ENCODE data around the gene TDRD3. TPM values are rescaled to one million over a fixed set of nuclear protein-coding genes. Genes with fewer than 3 reads are reported as not detected.

TDRD3 gene
- total RNA-seq, 1 donor from 2014 or later, result 22.5 TPM

DNA sequence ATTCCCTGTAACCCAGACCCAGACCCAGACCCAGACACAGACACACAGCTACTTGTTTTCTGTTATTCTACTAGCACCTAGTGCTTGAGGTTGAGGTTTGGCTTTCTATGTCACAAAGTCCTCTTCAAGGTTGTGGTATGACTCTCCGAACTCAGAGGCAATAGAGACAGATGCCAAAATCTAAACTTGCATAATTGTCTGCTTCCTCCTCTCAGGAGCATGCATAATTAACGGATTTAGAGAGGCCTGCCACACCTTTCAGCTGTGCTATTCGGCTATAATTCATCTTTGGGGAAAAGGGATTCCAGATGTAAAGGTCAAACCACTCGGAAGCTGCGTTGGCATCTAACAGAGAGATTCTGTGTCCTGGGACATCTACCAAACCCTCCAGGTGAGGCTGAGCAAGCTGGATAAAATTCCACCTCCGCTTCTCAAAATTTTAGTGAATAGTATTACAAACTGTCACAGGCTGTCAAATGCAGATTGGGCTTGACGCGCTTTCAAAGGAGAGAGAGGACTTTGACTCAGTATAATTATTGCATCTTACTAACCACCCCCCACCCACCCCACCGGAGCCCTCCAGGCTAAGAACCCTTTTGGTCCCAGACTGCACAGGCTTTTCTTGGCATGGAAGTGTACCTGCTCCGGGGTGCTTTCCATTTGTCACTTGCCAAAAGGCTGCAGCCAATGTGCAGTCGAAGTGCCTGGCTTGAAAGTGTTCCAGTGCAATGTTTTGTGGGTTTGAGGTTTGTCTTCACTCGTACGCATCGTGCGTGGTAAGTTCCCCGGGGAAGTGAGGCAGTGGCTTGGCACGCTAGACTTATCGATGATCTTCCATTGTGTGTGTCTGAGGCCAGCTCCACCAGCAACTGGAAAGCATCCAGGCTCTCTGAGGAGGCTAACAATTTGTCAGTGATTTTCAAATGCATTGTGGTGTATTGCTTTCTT lies 194.1 kb downstream of the TDRD3 start:
- no peak for DNase-seq
- no peaks in the 10 kb centered on the region for H3K9me3 Mint-ChIP-seq
- H3K4me1 Mint-ChIP-seq, result no peaks in the 10 kb centered on the region
- intact Hi-C loops (cut with micrococcal nuclease), result no loop called here
- no peak for ATAC-seq (ENCODE audit: low read depth)
- no peaks in the 10 kb centered on the region for H3K36me3 Mint-ChIP-seq (ENCODE audit: low read depth)
- no peak overlapping the region for H3K27ac Mint-ChIP-seq
- H3K4me3 Mint-ChIP-seq, result no peak overlapping the region
- ChIA-PET POLR2A (no interaction called here), CTCF (no interaction called here)
- H3K27me3 Mint-ChIP-seq, result no peaks in the 10 kb centered on the region
- no peak for TF ChIP-seq CTCF (IDR thresholded peaks at IDR 0.05)

GRCh38 chr13:60603049-60603448 lies 206.0 kb downstream of the TDRD3 start:
- H3K27ac Mint-ChIP-seq, result no peak overlapping the region
- no peak overlapping the region for H3K4me3 Mint-ChIP-seq
- no peaks in the 10 kb centered on the region for H3K36me3 Mint-ChIP-seq (ENCODE audit: low read depth)
- DNase-seq (no peak), ATAC-seq (ENCODE audit: low read depth) (no peak)
- no peak for TF ChIP-seq CTCF (IDR thresholded peaks at IDR 0.05)
- CTCF ChIA-PET, result no interaction called here
- H3K9me3 Mint-ChIP-seq, result no peaks in the 10 kb centered on the region
- no peaks in the 10 kb centered on the region for H3K4me1 Mint-ChIP-seq
- intact Hi-C loops (cut with micrococcal nuclease), result no loop called here
- POLR2A ChIA-PET, result no interaction called here
- no peaks in the 10 kb centered on the region for H3K27me3 Mint-ChIP-seq

GRCh38 chr13:60604058-60604457 lies 207.0 kb downstream of the TDRD3 start:
- Mint-ChIP-seq H3K36me3 (ENCODE audit: low read depth) (no peaks in the 10 kb centered on the region), H3K27me3 (no peaks in the 10 kb centered on the region), H3K4me1 (no peaks in the 10 kb centered on the region), H3K27ac (no peak overlapping the region), H3K9me3 (no peaks in the 10 kb centered on the region), H3K4me3 (no peak overlapping the region)
- TF ChIP-seq CTCF (IDR thresholded peaks at IDR 0.05), result no peak
- ChIA-PET CTCF (no interaction called here), POLR2A (no interaction called here)
- DNase-seq (no peak), ATAC-seq (ENCODE audit: low read depth) (no peak)
- intact Hi-C loops (cut with micrococcal nuclease), result no loop called here

GRCh38 chr13:60608954-60609353 lies 211.9 kb downstream of the TDRD3 start:
- H3K27ac Mint-ChIP-seq, result no peak overlapping the region
- POLR2A ChIA-PET, result no interaction called here
- no peak for ATAC-seq (ENCODE audit: low read depth)
- no peaks in the 10 kb centered on the region for H3K4me1 Mint-ChIP-seq
- no peaks in the 10 kb centered on the region for H3K9me3 Mint-ChIP-seq
- intact Hi-C loops (cut with micrococcal nuclease), result no loop called here
- TF ChIP-seq CTCF (IDR thresholded peaks at IDR 0.05), result no peak
- H3K36me3 Mint-ChIP-seq (ENCODE audit: low read depth), result no peaks in the 10 kb centered on the region
- H3K27me3 Mint-ChIP-seq, result no peaks in the 10 kb centered on the region
- CTCF ChIA-PET, result no interaction called here
- no peak overlapping the region for H3K4me3 Mint-ChIP-seq
- no peak for DNase-seq

DNA sequence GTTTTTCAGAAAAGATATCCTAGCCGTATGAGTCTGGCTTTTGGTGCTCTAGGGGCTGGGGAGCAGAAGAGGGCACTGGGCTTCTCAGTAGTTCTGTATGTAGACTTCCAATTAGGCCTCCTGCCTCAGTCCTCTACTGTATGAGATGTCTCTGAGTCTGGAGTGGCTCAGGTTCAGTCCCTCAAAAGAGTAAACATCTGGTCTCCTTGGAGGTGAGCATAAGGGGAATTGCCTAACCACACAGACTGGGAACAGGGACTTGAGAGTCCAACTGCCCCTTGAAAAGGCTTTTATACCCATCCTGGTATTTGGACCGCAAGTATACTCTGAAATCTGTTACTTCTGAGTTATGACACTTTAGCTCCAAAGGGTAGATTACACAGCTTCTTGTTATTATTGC lies 214.5 kb downstream of the TDRD3 start:
- no peak overlapping the region for H3K4me3 Mint-ChIP-seq
- ChIA-PET CTCF (no interaction called here), POLR2A (no interaction called here)
- intact Hi-C loops (cut with micrococcal nuclease), result no loop called here
- ATAC-seq (ENCODE audit: low read depth), result no peak
- DNase-seq, result no peak
- H3K36me3 Mint-ChIP-seq (ENCODE audit: low read depth), result no peaks in the 10 kb centered on the region
- H3K4me1 Mint-ChIP-seq, result no peaks in the 10 kb centered on the region
- H3K27me3 Mint-ChIP-seq, result no peaks in the 10 kb centered on the region
- H3K27ac Mint-ChIP-seq, result no peak overlapping the region
- no peak for TF ChIP-seq CTCF (IDR thresholded peaks at IDR 0.05)
- no peaks in the 10 kb centered on the region for H3K9me3 Mint-ChIP-seq

All from activated B cell treated with CpG ODN at 0.5 μM for 24 hours (primary cell).